Measurements from ENCODE around the gene NUDT14.

DNA sequence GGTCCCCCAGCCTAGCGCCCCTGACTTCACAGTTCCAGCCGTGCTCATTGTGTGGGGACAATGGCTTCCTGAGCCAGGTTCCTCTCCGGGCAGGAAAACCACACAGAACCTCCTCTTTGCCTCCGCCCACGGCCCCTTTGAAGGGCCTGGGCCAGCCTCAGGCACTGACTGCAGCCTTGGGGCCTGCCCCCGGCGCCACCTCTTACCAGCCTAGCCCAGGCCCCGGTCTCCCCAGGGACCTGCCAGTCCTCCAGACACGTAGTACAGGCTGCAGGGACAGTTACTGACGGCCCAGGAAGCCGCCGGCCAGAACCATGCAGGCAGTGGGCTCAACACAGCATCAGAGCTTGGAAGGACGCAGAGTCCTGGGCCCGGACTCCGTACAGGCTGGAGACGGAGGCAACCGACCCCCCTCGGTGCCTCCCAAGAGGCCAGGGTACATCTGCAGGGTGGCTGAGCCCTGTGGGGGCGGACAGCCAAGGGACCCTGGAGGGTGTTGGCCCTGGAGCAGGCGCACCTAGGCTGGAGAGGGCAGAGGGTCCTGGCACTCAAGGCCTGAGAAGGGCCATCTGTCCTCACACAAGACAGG is 20.9 kb upstream of the NUDT14 start:
- TF ChIP-seq, protein P1, sequence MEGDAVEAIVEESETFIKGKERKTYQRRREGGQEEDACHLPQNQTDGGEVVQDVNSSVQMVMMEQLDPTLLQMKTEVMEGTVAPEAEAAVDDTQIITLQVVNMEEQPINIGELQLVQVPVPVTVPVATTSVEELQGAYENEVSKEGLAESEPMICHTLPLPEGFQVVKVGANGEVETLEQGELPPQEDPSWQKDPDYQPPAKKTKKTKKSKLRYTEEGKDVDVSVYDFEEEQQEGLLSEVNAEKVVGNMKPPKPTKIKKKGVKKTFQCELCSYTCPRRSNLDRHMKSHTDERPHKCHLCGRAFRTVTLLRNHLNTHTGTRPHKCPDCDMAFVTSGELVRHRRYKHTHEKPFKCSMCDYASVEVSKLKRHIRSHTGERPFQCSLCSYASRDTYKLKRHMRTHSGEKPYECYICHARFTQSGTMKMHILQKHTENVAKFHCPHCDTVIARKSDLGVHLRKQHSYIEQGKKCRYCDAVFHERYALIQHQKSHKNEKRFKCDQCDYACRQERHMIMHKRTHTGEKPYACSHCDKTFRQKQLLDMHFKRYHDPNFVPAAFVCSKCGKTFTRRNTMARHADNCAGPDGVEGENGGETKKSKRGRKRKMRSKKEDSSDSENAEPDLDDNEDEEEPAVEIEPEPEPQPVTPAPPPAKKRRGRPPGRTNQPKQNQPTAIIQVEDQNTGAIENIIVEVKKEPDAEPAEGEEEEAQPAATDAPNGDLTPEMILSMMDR (IDR thresholded peaks at IDR 0.05): no peak
- TF ChIP-seq EP300 (IDR thresholded peaks at IDR 0.05): no peak
- no peak for TF ChIP-seq POLR2A (IDR thresholded peaks at IDR 0.05)

All from tibial nerve (tissue), 4 donors.